Inferior parietal cortex (tissue), 1 donor: ENCODE data around the gene KPRP.

ENCODE experiments used
- DNase-seq: peaks from one replicate; pipeline ENCODE4 v3.0.0-alpha.2; 2016; ENCODE audit errors: extremely low spot score

KPRP gene

DNA sequence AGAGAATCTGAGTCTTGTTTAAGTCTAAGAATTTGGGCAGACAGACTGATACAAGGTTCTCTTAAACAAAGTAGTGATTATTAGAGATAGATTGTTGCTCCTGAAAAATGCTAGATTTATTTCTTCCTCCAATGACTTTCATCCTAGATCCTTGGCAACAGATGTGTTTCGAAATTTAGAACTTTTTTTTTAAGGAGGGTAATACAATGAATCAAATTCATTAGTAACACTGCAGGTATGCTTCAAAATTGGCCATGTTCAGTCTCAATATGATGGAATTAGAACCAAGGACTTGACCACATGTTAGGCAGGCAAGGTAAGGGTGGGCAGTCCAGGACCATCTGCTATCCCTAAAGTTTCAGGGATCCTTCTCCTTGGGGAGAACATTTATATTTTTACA, 12.6 kb downstream of the KPRP start:
- no peak for DNase-seq

- no peak for DNase-seq
Observed at GRCh38 chr1:152774875-152775274, 17.1 kb downstream of the KPRP start, which contains the start of gene LCE1F. Gene LCE1F (plus strand): TSS chr1:152775140. CDS start chr1:152776372, 1,232 bp downstream.

- DNase-seq = no peak
Observed at GRCh38 chr1:152776361-152776760, 18.5 kb downstream of the KPRP start.

DNA sequence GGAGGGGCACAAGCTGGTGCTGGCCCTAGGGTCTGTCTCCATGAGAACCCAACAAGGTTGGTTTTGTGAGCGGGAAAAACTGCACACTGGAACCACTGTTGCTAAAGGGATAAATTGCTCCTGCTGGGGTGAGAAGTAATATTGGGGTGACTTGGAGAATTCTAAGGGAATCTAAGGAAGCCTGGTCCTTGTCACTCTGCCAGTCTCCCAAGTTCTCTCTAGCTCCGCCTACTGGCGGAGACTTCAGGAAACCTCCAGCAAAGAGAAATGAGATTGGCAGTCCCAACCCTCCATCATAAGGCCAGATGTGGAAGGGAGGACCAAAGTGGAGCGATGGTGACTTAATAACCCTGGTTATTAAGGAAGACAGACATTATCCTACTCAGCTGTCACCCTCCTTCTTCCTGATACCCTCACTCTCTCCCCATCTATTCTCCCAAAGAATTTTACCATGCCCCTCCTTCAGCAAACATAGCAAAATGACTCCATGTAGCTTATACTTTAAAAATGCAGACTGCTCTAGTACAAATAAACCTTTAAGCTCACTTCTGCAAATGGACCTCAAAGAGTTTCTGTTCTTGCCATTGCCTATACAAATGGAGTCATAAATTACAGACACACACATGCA, 19.8 kb downstream of the KPRP start:
- DNase-seq = no peak

GRCh38 chr1:152783095-152783494, 25.3 kb downstream of the KPRP start:
- no peak for DNase-seq

- no peak for DNase-seq
Observed at GRCh38 chr1:152786077-152786476, 28.3 kb downstream of the KPRP start, which contains the start of gene LCE1E. Gene LCE1E (plus strand): TSS chr1:152786257. CDS start chr1:152787300, 1,043 bp downstream.

DNA sequence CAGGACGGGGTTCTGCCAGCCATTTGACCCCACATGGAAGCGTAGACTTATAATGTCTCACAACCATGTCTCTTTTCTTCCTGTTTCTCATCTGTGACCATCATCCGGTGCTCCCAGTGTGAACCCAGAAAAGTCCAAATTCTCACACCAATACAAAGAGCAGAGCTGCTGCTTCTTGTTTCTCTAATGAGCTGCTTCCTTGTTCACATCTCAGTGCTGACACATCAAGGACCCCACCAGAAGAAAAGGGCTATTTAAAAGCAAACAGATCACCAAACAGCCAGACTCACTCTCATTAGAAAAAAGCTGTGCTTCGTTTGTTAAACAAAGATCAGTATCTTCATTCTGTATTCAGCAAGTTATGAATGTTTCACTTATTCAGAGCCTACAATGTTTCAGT, 37.9 kb downstream of the KPRP start:
- DNase-seq = no peak

GRCh38 chr1:152796421-152796820, 38.6 kb downstream of the KPRP start, which contains the start of gene LCE1D:
Gene LCE1D (plus strand): TSS chr1:152796721. CDS start chr1:152797795, 1,074 bp downstream.
- DNase-seq = no peak

DNA sequence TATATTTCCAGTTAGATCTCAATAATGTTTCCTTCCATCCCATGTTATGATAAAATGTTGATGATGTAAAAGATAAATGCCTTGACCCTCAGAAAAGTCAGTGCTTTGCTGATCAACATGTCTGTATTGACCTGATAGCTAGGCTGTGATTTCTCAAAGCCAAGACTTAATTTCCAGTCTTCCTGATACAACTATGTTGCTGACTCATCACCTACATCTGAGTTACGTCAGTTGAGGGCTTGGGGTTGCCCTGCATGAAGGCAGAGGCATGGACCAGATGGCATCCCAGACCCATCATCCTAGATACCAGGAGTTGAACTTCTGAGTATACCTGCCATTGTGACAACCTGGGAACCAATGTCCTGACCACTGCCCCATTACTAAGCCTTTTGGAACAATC, 43.5 kb downstream of the KPRP start:
- DNase-seq = no peak

DNA sequence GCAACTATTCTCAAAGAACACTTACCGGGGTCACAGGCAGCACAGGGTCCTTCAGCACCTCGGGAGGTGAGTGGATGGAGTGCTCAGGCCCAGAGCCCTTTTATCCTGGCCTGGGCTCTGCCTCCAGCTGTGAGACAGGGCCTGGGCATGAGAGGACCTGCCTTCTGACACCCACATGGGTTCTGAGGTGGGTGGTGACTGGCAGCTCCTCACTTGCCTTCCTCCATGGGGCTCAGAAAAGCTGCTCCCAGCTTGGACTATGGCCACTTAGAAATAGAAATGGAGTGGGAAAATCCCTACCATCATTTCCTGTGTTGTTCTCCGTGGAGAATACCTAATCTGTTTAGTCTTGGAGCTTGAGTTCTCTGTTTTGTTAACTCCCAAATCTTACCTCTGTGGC, 48.8 kb downstream of the KPRP start, which contains the start of gene LCE1C:
Gene LCE1C, minus strand, starts transcription at position 76 of the 400 bp plus-strand sequence. CDS start 1,173 bp downstream, outside the sequence.
- no peak for DNase-seq

- DNase-seq = no peak
Observed at GRCh38 chr1:152811050-152811449, 53.2 kb downstream of the KPRP start.
